SU-DHL-6 (cell line): ENCODE results near the gene ZBBX.

ENCODE experiments used
- EZH2phosphoT487 ChIP-seq: fragments of 200-600 bp; sonication (generic), shearing (Covaris generic); conservative IDR thresholded peaks from 2 replicates; pipeline ENCODE4 v1.6.1; 2018; ENCODE audit warnings: mild to moderate bottlenecking, antibody characterized with exemption, low read length, moderate library complexity, mixed read lengths
- TF ChIP-seq, protein P1 (sequence below): fragments of 200-600 bp; sonication (generic); IDR thresholded peaks from one replicate; pipeline ENCODE4 v1.5.1; 2017; ENCODE audit warnings: antibody characterized with exemption, mild to moderate bottlenecking, low read length, moderate library complexity; ENCODE audit not compliant: insufficient read depth, poor library complexity, severe bottlenecking

DNA sequence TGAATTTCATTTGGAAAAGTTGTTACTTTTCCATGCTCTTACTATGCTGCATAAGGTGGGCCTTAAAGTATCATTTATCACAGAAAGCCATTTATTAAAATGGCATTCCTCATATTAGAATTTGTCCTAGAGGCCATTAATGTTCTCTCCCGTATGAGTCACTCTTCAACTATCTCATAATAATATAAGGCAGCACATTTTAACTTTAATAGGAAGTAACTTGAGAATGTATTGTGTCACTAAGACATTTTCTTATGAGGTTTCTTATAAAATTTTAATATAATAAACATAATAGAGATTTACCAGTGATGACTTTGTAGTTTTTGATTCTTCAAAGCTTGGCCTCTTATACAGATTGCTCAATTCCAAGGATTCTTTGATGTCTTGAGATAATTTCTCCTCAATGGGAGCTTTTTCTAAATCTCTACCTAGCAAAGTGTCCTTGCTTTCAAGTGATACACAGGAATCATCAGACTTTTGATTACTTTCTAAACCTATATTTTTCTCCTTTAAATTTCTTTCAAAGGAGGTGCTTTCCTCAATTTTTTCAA, 74.7 kb downstream of the ZBBX start:
- TF ChIP-seq, protein P1, sequence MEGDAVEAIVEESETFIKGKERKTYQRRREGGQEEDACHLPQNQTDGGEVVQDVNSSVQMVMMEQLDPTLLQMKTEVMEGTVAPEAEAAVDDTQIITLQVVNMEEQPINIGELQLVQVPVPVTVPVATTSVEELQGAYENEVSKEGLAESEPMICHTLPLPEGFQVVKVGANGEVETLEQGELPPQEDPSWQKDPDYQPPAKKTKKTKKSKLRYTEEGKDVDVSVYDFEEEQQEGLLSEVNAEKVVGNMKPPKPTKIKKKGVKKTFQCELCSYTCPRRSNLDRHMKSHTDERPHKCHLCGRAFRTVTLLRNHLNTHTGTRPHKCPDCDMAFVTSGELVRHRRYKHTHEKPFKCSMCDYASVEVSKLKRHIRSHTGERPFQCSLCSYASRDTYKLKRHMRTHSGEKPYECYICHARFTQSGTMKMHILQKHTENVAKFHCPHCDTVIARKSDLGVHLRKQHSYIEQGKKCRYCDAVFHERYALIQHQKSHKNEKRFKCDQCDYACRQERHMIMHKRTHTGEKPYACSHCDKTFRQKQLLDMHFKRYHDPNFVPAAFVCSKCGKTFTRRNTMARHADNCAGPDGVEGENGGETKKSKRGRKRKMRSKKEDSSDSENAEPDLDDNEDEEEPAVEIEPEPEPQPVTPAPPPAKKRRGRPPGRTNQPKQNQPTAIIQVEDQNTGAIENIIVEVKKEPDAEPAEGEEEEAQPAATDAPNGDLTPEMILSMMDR = no peak
- no peak for TF ChIP-seq EZH2phosphoT487
